ENCODE results near the gene PRMT2. TPM values are rescaled to one million over a fixed set of nuclear protein-coding genes. Genes with fewer than 3 reads are reported as not detected.

The PRMT2 gene
- polyA plus RNA-seq, 6 donors from 2014 or later, result 101 to 156 (median 115) TPM

DNA sequence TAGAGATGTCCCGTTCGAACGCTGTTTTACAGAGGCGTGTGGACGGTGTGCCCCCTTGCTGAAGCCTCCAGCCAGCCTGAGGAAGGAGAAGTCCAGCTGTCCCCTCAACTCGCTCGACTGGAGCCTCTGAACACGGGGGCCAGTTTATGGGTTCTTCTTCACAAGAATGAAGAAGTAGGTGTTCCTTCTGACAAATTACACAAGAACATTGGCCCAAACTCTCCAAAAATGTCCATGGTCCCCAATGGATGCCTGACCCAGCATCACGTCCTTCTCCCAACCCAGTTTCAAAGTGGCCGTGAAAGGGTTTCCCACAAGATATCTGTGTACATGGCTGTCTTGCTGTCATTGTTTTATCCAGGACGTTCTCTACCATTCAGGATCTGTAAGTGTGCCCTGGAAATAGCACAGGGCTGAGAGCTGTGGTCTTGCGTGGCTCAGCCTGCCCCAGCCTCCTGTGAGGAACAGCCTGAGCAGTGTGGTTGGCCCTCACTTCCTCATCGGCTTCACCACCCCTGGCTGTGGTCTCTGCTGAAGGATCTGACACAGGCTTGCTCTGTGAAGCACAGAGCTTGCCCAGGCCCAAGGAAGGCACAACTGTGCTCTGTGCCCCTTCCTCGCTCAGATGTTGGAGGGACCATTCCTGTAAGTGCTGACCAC is 29.6 kb upstream of the PRMT2 start:
- Mint-ChIP-seq H3K4me1 (peaks cover 10 to 15% (median 14%) of the 10 kb centered on the region in 3 donors), H3K27me3 (peaks cover 0 to 10% (median 0%) of the 10 kb centered on the region in 3 donors), H3K9me3 (peaks cover 0 to 10% (median 3%) of the 10 kb centered on the region in 7 donors), H3K27ac (peak overlapping the region in 3 of 6 donors; percentile 24 to 65 (median 54)), H3K4me3 (peak overlapping the region in 1 of 8 donors; percentile 74), H3K36me3 (peaks cover 3 to 14% of the 10 kb centered on the region in 2 donors)
- peak; percentile 21 for DNase-seq
- ATAC-seq (ENCODE audit: low read depth in 2 of 2), result peak; percentile 97 to 100

DNA sequence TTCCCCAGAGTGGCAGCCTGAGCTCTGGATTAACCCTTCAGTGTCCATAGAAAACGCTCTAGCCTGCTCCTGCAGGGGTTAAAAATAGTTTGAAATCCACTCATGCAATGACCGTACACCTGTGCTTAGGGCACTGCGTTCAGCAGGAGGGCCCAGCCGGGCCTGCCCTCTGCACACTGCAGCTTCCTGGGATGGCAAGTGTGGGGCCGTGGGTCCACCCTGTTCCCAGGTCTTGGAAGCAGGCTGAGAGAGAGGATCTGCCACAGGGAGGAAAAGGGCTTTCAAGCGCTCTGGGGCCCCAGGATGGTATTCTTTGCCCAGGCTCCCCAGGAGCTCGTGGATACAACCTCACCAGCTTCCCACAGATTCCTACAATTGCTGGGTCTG is 29.1 kb upstream of the PRMT2 start:
- Mint-ChIP-seq H3K4me1 (peaks cover 10 to 15% (median 14%) of the 10 kb centered on the region in 3 donors), H3K9me3 (peaks cover 0 to 13% (median 5%) of the 10 kb centered on the region in 7 donors), H3K27me3 (peaks cover 0 to 10% (median 0%) of the 10 kb centered on the region in 3 donors), H3K4me3 (peak overlapping the region in 1 of 8 donors; percentile 15), H3K36me3 (peaks cover 4 to 14% of the 10 kb centered on the region in 2 donors), H3K27ac (peak overlapping the region in 1 of 6 donors; percentile 65)
- ATAC-seq (ENCODE audit: low read depth in 2 of 2), result peak in 1 of 2 donors; percentile 17
- no peak for DNase-seq

DNA sequence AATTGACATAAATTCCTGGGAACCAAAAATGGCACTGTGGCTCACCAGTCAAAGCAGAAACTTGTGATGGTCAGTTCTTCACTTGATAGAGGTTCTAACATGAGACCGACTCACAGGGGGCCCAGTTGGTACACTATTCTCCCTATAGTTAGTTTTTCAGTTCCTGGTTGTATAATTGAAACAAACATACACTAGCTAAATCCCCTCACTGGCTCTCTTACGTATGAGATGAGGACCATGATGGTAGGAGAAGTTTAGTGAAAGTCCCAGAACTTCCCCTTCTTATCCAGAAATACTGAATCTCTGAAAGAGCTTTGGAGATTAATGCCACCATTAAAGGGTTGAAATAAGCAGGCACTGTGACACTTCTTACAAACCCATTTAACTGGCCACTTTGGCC is 27.8 kb upstream of the PRMT2 start:
- peaks cover 4 to 14% of the 10 kb centered on the region in 2 donors for H3K36me3 Mint-ChIP-seq
- peaks cover 0 to 10% (median 0%) of the 10 kb centered on the region in 3 donors for H3K27me3 Mint-ChIP-seq
- ATAC-seq (ENCODE audit: low read depth in 2 of 2) (no peak), DNase-seq (no peak)
- peaks cover 0 to 20% (median 10%) of the 10 kb centered on the region in 7 donors for H3K9me3 Mint-ChIP-seq
- H3K27ac Mint-ChIP-seq, result no peak overlapping the region
- peaks cover 10 to 15% (median 14%) of the 10 kb centered on the region in 3 donors for H3K4me1 Mint-ChIP-seq
- H3K4me3 Mint-ChIP-seq, result no peak overlapping the region

DNA sequence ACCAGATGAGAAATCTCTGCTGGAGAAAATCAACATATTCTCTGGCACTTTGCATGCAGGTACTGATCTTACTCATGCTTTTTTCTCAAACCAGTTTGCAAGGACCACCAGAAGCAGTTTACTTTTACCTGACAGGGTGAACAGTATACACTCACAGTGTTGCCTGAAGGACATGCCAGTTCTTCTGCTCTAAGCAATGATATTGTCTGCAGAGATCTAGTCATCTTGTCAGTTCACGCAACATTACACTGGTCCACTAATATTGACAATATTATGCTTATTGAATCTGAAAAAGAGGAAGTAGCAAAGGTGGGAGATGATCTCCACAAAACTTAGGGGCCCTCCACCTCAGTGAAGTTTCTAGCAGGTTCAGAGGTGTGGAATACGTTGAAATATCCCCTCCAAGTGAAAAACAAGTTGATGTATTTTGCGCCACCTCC is 26.8 kb upstream of the PRMT2 start:
- no peak for ATAC-seq (ENCODE audit: low read depth in 2 of 2)
- no peak for DNase-seq
- Mint-ChIP-seq H3K27me3 (peaks cover 0 to 10% (median under 1%) of the 10 kb centered on the region in 3 donors), H3K4me3 (no peak overlapping the region), H3K4me1 (peaks cover 10 to 15% (median 14%) of the 10 kb centered on the region in 3 donors), H3K9me3 (peaks cover 0 to 20% (median 10%) of the 10 kb centered on the region in 7 donors), H3K27ac (no peak overlapping the region), H3K36me3 (peaks cover 4 to 14% of the 10 kb centered on the region in 2 donors)

DNA sequence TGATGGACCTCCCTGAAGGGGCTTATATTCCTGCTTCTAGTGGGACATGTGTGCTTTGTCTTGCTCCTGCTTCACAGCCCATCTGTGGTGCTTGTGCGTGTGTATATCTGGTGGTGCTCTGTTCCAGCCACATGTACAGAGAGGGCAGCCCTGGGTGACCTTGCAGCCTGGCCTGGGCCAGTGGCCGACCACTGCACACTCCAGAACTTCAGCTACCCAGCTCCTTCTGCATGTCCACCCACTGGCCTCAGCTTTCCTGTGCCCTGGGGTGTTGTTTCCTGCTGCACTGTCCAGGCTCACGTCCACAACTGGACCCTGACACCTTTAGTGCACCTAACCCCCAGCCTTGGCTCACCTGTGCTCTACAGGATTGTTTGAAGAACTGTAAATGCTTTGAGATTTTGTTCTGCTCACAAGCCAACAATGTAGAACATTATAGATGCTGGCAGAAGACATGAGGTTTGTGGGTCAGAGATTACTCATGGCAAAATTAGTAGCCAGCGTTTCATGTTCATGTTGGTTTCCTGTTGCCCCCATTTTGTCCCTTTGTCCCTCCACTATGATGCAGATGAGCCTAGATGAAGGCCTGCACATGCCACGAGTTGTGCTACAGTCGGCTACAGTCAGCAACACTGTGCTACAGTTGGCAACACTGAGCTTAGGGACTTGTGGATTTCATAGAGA is 25.3 kb upstream of the PRMT2 start:
- Mint-ChIP-seq H3K36me3 (peaks cover 4 to 14% of the 10 kb centered on the region in 2 donors), H3K4me1 (peaks cover 10 to 14% (median 13%) of the 10 kb centered on the region in 3 donors), H3K4me3 (no peak overlapping the region), H3K27ac (no peak overlapping the region), H3K9me3 (peaks cover 0 to 20% (median 10%) of the 10 kb centered on the region in 7 donors), H3K27me3 (peaks cover 0 to 13% (median 10%) of the 10 kb centered on the region in 3 donors)
- ATAC-seq (ENCODE audit: low read depth in 2 of 2) (no peak), DNase-seq (no peak)

DNA sequence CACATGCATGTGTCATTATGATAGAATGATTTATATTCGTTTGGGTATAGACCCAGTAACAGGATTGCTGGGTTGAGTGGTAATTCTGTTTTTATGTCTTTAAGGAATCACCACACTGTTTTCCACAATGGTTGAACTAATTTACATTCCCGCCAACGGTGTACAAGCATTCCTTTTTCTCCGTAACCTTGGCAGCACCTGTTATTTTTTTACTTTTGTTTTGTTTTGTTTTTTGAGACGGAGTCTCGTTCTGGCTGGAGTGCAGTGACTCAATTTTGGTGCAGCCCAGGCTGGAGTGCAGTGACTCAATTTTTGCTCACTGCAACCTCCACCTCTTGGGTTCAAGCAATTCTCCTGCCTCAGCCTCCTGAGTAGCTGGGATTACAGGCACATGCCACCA is 22.1 kb upstream of the PRMT2 start:
- Mint-ChIP-seq H3K4me3 (no peak overlapping the region), H3K27ac (no peak overlapping the region), H3K4me1 (no peaks in the 10 kb centered on the region), H3K27me3 (peaks cover 0 to 25% (median 10%) of the 10 kb centered on the region in 3 donors), H3K9me3 (peaks cover 0 to 20% (median 10%) of the 10 kb centered on the region in 7 donors), H3K36me3 (peaks cover 4 to 14% of the 10 kb centered on the region in 2 donors)
- DNase-seq (no peak), ATAC-seq (ENCODE audit: low read depth in 2 of 2) (no peak)

DNA sequence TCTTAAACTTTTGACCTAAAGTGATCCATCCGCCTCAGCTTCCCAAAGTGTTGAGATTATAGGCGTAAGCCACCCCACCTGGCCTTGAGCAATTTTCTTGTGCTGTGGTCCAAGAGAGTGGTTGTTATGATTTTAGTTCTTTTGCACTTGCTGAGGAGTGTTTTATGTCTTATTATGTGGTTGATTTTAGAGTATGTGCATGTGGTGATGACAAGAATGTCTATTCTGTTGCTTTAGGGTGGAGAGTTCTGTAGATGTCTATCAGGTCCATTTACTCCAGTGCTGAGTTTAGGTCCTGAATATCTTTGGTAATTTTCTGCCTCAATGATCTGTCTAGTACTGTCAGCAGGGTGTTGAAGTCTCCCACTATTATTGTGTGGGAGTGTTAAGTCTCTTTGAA is 19.4 kb upstream of the PRMT2 start:
- H3K27ac Mint-ChIP-seq, result no peak overlapping the region
- no peak overlapping the region for H3K4me3 Mint-ChIP-seq
- DNase-seq (no peak), ATAC-seq (ENCODE audit: low read depth in 2 of 2) (no peak)
- peaks cover 0 to 9% (median 5%) of the 10 kb centered on the region in 7 donors for H3K9me3 Mint-ChIP-seq
- H3K27me3 Mint-ChIP-seq, result peaks cover 0 to 32% (median 0%) of the 10 kb centered on the region in 3 donors
- peaks cover 0 to under 1% of the 10 kb centered on the region in 2 donors for H3K36me3 Mint-ChIP-seq
- H3K4me1 Mint-ChIP-seq, result no peaks in the 10 kb centered on the region

DNA sequence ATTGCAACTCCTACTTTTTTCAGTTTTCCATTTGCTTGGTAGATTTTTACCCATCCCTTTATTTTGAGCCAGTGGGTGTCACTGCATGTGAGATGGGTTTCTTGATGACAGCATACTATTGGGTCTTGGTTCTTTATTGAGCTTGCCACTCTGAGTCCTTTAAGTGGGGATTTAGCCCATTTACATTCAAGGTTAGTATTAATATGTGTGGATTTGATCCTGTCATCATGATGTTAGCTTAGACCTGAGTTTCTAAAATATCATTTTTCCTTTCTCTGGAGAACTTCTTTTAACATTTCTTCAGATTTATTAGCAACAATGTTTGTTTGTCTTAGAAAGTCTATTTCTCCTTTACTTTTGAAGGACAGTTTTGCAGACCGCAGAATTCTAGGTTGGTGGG is 18.8 kb upstream of the PRMT2 start:
- Mint-ChIP-seq H3K9me3 (peaks cover 0 to 8% (median 3%) of the 10 kb centered on the region in 7 donors), H3K4me1 (peaks cover 0 to 5% (median 0%) of the 10 kb centered on the region in 3 donors), H3K27me3 (peaks cover 0 to 32% (median 0%) of the 10 kb centered on the region in 3 donors), H3K4me3 (no peak overlapping the region), H3K27ac (peak overlapping the region in 1 of 6 donors; percentile 35), H3K36me3 (no peaks in the 10 kb centered on the region)
- no peak for ATAC-seq (ENCODE audit: low read depth in 2 of 2)
- no peak for DNase-seq

DNA sequence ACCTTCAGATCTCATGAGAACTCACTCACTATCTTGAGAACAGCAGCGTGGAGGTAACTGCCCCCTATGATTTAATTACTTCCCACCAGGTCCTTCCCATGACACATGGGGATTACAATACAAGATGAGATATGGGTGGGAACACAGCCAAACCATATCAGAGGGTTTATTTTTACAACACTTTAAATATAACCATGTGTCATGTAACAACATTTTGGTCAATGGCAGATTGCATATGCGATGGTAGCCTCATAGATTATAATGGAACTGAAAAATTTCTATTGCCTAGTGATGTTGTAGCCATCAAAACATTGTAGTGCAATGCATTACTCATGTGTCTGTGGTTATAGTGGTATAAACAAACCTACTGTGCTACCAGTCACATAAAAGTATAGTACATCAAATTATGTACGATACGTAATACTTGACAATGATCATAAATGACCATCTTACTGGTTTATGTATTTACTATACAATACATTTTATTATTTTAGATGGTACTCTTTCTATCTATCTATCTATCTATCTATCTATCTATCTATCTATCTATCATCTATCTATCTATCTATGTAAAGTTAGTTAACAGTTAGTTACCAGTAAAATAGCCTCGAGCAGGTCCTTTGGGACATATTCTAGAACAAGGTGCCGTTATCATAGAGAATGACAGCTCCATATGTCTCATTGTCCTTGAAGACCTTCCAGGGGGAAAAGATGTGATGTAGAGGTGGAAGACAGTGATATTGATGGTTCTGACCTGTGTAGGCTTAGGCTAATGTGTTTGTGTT is 18.0 kb upstream of the PRMT2 start:
- no peak overlapping the region for H3K4me3 Mint-ChIP-seq
- H3K27me3 Mint-ChIP-seq, result peaks cover 0 to 32% (median 0%) of the 10 kb centered on the region in 3 donors
- no peak for ATAC-seq (ENCODE audit: low read depth in 2 of 2)
- no peak overlapping the region for H3K27ac Mint-ChIP-seq
- peaks cover 0 to 3% (median 0%) of the 10 kb centered on the region in 7 donors for H3K9me3 Mint-ChIP-seq
- peaks cover 1 to 13% (median 4%) of the 10 kb centered on the region in 3 donors for H3K4me1 Mint-ChIP-seq
- no peak for DNase-seq
- no peaks in the 10 kb centered on the region for H3K36me3 Mint-ChIP-seq

DNA sequence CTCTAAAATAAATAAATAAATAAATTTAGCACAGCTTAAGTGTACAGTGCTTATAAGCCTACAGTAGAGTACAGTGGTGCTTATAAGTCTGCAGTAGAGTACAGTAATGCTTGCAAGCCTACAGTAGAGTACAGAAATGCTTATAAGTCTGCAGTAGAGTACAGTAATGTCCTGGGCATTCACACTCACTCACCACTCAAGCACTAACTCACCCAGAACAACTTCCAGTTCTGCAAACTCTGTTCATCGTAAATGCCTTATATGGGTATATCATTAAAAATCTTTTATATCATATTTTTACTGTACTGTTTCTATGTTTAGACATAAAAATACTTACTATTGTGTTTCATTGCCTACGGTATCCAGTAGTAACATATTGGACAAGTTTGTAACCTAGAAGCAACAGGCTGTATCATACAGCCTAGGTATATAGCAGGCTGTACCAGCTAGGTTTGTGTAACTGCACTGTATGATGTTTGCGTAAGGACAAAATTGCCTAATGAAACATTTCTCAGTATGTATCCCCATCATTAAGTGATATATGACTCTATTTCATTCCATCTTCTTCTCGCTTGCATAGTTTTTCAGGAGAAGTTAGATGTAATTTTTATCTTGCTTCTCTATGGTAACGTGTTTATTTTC is 16.6 kb upstream of the PRMT2 start:
- Mint-ChIP-seq H3K4me3 (no peak overlapping the region), H3K4me1 (peaks cover 4 to 20% (median 6%) of the 10 kb centered on the region in 3 donors), H3K27ac (no peak overlapping the region), H3K27me3 (peaks cover 0 to 30% (median 0%) of the 10 kb centered on the region in 3 donors), H3K36me3 (no peaks in the 10 kb centered on the region), H3K9me3 (peaks cover 0 to 2% (median 0%) of the 10 kb centered on the region in 7 donors)
- ATAC-seq (ENCODE audit: low read depth in 2 of 2) (no peak), DNase-seq (no peak)

DNA sequence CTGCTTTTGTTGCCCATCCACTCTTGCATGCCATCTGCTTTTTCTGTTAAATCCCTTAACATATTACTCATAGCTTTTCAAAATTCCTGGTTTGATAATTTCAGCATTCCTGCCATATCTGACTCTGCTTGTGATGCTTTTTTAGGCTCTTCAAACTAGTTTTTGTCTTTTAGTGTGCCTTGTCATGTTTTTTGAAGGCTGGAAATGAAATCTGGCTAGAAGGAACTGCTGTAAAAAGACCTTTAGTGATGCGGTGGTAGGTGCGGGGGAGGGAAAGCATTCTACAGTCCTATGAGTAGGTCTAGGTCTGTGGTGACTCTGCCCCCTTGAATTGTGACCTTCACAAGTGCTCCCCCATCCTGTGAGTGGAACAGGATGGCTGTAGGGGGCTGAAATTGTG is 15.6 kb upstream of the PRMT2 start:
- peaks cover 0 to 22% (median 0%) of the 10 kb centered on the region in 3 donors for H3K27me3 Mint-ChIP-seq
- H3K36me3 Mint-ChIP-seq, result no peaks in the 10 kb centered on the region
- no peak for DNase-seq
- no peak for ATAC-seq (ENCODE audit: low read depth in 2 of 2)
- H3K27ac Mint-ChIP-seq, result no peak overlapping the region
- peaks cover 4 to 20% (median 6%) of the 10 kb centered on the region in 3 donors for H3K4me1 Mint-ChIP-seq
- no peak overlapping the region for H3K4me3 Mint-ChIP-seq
- no peaks in the 10 kb centered on the region for H3K9me3 Mint-ChIP-seq

DNA sequence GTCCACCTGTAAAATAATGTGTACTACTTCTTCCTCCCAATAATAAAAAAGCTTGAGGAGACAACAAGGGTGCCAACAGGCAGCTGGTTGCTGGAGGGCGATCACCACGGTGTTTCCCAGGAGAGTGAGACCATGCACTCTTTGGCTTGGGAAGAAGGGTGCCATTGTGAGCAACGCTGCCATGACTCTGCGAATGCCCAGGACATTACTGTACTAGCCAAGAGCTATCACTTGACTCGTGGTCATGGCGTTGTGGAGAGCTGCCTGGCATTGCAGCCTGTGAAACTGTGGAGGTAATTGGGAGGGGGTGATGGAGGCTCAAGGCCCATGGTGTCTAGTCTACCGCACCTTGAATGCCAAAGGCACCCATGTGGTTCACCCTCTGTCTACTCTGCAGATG is 14.6 kb upstream of the PRMT2 start:
- ATAC-seq (ENCODE audit: low read depth in 2 of 2), result no peak
- Mint-ChIP-seq H3K36me3 (no peaks in the 10 kb centered on the region), H3K27ac (peak overlapping the region in 1 of 6 donors; percentile 14), H3K4me3 (no peak overlapping the region), H3K27me3 (peaks cover 0 to 14% (median 0%) of the 10 kb centered on the region in 3 donors), H3K4me1 (peaks cover 4 to 20% (median 6%) of the 10 kb centered on the region in 3 donors), H3K9me3 (peaks cover 3 to 8% (median 4%) of the 10 kb centered on the region in 7 donors)
- DNase-seq, result no peak

Measured in naive B cell (primary cell).